ENCODE data around the gene IPO5.
"Not testable (repeated sequence)": the region's sequence is repeated elsewhere in the genome, so short reads cannot be mapped to it uniquely, and the experiment has no call there.

The IPO5 gene

GRCh38 chr13:97953376-97953970 is at the start of gene IPO5:
TSS of gene IPO5 (plus strand) at chr13:97953675. CDS start at chr13:97976697, 23,022 bp downstream.
- no peak for DNase-seq

GRCh38 chr13:97904059-97904458 is 49.4 kb upstream of the IPO5 start:
- no peak for DNase-seq

- no peak for DNase-seq
Measured at GRCh38 chr13:97905517-97905916, 48.0 kb upstream of the IPO5 start.

DNA sequence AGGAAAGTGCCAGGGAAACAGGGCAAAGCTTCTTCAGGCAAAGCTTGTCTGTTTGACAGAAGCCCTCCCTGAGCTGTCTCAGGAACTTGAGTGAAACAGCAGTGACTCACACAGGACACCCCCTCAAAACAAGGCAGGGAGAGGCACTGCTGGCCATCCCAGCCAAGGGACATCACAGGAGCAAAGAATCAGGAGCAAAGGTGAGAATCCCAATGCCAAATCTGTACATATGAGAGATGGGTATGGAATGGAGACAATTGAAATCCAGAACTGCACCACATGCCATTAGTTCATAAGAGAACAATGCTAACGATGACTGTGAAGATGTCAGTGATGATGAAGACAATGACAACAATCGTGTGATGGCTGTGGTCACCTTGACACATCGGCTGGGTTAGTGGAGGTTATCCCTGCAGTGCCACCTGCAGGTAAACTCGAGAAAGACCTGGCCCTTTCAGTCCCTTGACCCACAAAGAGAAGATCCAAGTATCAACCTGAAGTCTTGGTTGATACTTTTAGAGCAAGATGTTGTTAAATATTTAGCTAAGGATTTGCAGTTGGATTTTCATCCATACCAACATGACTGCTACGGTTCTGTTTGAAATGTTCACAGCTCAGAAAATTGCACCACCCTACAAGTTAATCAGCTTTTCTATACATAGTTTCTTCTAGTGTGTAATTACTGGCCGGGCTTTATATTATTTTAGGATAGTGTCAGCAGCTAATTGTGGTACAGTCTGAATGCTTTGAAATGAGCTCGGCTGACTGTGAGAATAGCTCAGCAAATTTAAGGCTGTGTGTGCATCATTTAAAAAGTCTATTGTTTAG is 42.0 kb upstream of the IPO5 start:
- no peak for DNase-seq

DNA sequence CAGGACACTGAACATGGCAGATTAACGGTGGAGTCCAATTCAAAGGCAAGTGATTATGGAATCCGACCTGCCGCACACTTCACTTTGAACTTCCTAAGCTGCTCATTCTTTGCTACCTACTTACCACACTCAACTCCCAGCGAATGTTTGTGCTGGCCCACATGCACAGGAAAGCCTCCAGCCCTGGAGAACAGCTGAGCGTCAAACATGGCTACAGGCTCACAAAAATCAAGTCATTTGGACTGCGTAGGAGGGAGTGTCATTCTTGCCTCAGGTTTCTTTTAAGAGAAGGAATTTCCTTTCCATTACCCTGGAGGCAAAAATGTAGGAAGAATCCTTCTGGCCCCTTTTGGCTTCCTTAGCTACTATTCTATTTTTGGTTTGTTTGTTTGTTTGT is 41.3 kb upstream of the IPO5 start:
- DNase-seq = no peak

DNA sequence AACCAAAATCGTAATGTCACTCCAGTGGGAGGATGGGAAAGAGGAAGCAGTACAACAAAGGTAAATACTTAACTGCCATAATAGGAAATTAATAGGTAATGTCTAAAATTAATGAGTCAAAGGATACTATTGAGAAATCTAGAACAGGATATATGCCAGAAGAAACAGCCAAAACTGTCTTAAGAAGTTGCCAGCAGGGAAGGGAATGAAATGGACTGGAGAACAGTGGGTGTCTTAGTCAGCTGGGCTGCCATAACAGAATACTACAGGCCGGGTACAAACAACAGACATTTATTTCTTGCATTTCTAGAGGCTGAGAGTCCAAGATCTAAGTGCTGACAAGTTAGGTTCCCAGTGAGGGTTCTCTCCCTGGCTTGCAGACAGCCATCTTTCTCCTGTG is 40.3 kb upstream of the IPO5 start:
- DNase-seq = no peak

- no peak for DNase-seq
Measured at GRCh38 chr13:97914540-97914939, 38.9 kb upstream of the IPO5 start.

GRCh38 chr13:97921176-97921816 is 32.2 kb upstream of the IPO5 start:
- peak; percentile 36 for DNase-seq

- DNase-seq = no peak
Measured at GRCh38 chr13:97928301-97928700, 25.2 kb upstream of the IPO5 start.

- peak; percentile 62 for DNase-seq
Measured at GRCh38 chr13:97932036-97932435, 21.4 kb upstream of the IPO5 start.

DNA sequence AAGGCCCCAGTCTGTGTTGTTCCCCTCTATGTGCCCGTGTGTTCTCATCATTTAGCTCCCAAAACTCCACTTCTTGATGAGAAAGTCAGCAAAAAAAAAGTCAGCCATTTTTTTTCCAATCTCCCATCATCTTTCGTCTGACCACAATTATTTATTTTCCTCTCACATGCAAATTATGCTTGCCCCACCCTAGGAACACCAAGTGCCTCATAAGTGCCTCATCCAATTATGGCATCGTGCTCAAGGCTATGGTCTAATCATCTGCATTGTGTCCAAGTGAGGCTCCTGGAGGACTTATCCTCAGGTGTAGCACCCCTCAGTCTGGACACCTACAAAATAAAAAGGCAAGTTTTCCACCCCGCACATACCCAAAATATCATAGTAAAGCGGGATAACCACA is 20.8 kb upstream of the IPO5 start:
- DNase-seq = no peak

DNA sequence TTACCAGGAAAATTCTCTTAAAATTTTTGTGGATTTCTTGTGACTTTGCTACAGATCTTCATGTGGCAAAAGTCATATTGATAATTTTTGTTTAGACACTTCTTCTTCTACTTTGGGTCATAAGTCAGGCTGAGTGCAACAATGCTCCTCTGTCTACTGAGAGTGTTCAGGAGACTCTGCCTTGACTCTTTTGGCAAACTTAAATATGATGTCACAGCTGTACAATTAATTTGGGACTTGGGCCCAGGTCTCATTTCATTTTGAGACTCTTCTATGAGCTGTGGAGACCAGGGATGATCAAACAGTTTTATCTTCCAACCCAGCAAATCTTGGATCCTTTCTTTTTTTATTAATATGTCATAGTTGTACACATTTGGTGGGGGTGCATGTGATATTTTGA is 19.7 kb upstream of the IPO5 start:
- DNase-seq = no peak

- DNase-seq = peak; percentile 84
Measured at GRCh38 chr13:97934590-97934989, 18.9 kb upstream of the IPO5 start.

GRCh38 chr13:97935071-97935470 is 18.4 kb upstream of the IPO5 start:
- no peak for DNase-seq

- DNase-seq = no peak
Measured at GRCh38 chr13:97936036-97936435, 17.4 kb upstream of the IPO5 start.

DNA sequence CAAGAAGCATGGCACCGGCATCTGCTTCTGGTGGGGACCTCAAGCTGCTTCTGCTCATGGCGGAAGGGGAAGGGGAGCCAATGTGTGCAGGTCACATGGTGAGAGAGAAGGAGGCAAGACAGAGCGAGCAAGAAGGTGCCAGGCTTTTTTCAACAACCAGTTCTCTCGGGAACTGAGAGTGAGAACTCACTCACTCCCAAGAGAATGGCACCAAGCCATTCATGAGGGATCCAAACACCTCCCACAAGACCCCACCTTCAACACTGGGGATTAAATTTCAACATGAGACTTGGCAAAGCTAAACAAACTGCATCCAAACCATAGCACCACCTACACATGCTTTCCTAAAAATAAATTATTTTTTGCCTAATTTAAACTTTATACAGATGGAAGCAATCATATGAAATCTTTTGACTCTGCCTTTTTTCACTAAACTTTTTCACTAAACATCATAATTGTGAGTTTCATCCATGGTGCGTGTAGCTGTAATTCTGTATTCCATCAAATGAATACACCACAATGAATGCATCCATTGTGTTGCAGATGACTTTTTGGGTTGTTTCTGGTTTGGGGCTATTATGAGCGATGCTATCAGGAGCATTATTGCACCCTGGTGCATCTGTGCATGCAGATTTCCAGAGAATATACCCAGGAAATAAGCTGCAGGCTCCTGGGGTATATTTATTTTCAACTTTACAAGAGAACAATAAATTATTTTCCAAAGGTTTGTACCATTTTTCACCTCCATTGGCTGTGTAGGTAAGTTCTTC is 14.6 kb upstream of the IPO5 start:
- no peak for DNase-seq

- no peak for DNase-seq
Measured at GRCh38 chr13:97944396-97945029, 9.0 kb upstream of the IPO5 start.

- DNase-seq = no peak
Measured at GRCh38 chr13:97945342-97945741, 8.1 kb upstream of the IPO5 start.

DNA sequence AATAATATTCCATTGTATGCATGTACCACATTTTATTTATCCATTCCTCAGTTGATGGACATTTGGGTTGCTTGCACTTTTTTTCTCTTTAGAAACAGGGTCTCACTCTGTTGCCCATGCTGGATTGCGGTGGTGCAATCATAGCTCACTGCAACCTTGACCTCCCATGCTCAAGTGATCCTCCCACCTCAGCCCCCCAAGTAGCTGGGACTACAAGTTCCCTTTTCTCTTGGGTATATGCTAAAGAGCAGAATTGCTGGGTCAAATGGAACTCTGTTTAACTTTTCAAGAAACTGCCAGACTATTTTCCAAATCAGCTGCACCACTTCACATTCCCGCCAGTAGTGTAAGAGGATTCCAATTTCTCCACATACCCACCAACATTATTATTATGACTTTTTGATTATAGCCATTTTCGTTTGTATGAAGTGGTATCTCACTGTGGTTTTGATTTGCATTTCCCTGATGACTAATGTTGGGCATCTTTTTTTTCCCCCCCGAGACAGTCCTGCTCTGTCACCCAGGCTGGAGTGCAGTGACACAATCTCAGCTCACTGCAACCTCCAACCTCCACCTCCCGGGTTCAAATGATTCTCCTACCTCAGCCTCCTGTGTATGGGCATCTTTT is 7.6 kb upstream of the IPO5 start:
- DNase-seq = no peak

- no peak for DNase-seq
Measured at GRCh38 chr13:97946951-97947588, 6.4 kb upstream of the IPO5 start.

- no peak for DNase-seq
Measured at GRCh38 chr13:97948041-97948440, 5.4 kb upstream of the IPO5 start.

DNA sequence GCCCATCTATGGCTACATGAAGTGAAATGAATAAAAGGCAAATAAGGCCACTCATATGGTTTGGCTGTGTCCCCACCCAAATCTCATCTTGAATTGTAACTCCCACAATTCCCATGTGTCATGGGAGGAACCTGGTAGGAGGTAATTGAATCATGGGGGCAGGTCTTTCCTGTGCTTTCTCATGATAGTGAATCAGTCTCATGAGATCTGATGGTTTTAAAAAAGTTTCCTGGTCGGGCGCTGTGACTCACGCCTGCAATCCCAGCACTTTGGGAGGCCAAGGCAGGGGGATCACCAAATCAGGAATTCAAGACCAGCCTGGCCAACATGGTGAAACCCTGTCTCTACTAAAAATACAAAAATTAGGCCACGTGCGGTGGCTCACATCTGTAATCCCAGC is 4.2 kb upstream of the IPO5 start:
- DNase-seq = not testable (repeated sequence)
